Osteoblast (primary cell): ENCODE results near the gene HTATIP2. TPM values are rescaled to one million over a fixed set of nuclear protein-coding genes. Genes with fewer than 3 reads are reported as not detected.

Experiments
- DNase-seq: peaks from one replicate; pipeline ENCODE4 v3.0.0; 2011; ENCODE audit warnings: low spot score, mixed read lengths; ENCODE audit not compliant: insufficient read length; ENCODE audit errors: missing footprints
- H2AFZ ChIP-seq: 2 replicates; pipeline ENCODE4 v1.6.0; 2011; ENCODE audit warnings: mild to moderate bottlenecking, low read length
- H3K27ac ChIP-seq: 2 replicates; pipeline ENCODE4 v1.5.1; 2011; ENCODE audit warnings: mild to moderate bottlenecking, low read depth, low read length, moderate library complexity
- H3K27me3 ChIP-seq: 2 replicates; pipeline ENCODE4 v1.6.0; 2012; ENCODE audit warnings: mild to moderate bottlenecking, control low read depth, inconsistent platforms, low read length, moderate library complexity; ENCODE audit not compliant: insufficient read depth
- H3K36me3 ChIP-seq: 2 replicates; pipeline ENCODE4 v1.5.1; 2011; ENCODE audit warnings: mild to moderate bottlenecking, low read length, control low read depth, moderate library complexity; ENCODE audit not compliant: insufficient read depth
- H3K4me1 ChIP-seq: 2 replicates; pipeline ENCODE4 v1.5.1; 2011; ENCODE audit warnings: mild to moderate bottlenecking, low read length, control low read depth, moderate library complexity; ENCODE audit not compliant: insufficient read depth
- H3K4me2 ChIP-seq: 2 replicates; pipeline ENCODE4 v1.6.0; 2011; ENCODE audit warnings: mild to moderate bottlenecking, low read length; ENCODE audit not compliant: insufficient read depth
- H3K4me3 ChIP-seq: fragments of 200-600 bp; sonication (generic); 3 replicates; pipeline ENCODE4 v1.5.1; 2012; ENCODE audit warnings: mild to moderate bottlenecking, low read length, inconsistent platforms; ENCODE audit not compliant: insufficient read depth
- H3K79me2 ChIP-seq: 2 replicates; pipeline ENCODE4 v1.6.0; 2012; ENCODE audit warnings: mild to moderate bottlenecking, low read length, control low read depth, inconsistent platforms; ENCODE audit not compliant: insufficient read depth
- H3K9me3 ChIP-seq: 2 replicates; pipeline ENCODE4 v1.5.1; 2011; ENCODE audit warnings: low read depth, low read length, control low read depth
- H4K20me1 ChIP-seq: 2 replicates; pipeline ENCODE4 v1.6.0; 2012; ENCODE audit warnings: mild to moderate bottlenecking, low read length, control low read depth; ENCODE audit not compliant: insufficient read depth
- total RNA-seq: library from RNA; depleted of rRNA; stranded (reverse); fragments of >200 nt; gene quantifications from 2 replicates; pipeline ENCODE4 v1.2.3, GENCODE V29; 2012
- TF ChIP-seq, protein P1 (sequence below): IDR thresholded peaks from 2 replicates; pipeline ENCODE4 v1.5.1; 2011; ENCODE audit warnings: mild to moderate bottlenecking, low read depth, low read length, moderate library complexity; ENCODE audit errors: extremely low read depth

Gene HTATIP2
- total RNA-seq, 1 donor, result 46.3 TPM

GRCh38 chr11:20415432-20415831, 51.9 kb downstream of the HTATIP2 start:
- Histone ChIP-seq H3K4me1 (no peaks in the 10 kb centered on the region), H3K27ac (no peak overlapping the region), H3K36me3 (peaks cover 3% of the 10 kb centered on the region), H3K27me3 (no peaks in the 10 kb centered on the region), H3K9me3 (no peaks in the 10 kb centered on the region), H2AFZ (no peak overlapping the region), H3K4me2 (no peak overlapping the region), H4K20me1 (no peaks in the 10 kb centered on the region), H3K79me2 (no peaks in the 10 kb centered on the region), H3K4me3 (no peak overlapping the region)
- DNase-seq, result no peak
- TF ChIP-seq, protein P1, sequence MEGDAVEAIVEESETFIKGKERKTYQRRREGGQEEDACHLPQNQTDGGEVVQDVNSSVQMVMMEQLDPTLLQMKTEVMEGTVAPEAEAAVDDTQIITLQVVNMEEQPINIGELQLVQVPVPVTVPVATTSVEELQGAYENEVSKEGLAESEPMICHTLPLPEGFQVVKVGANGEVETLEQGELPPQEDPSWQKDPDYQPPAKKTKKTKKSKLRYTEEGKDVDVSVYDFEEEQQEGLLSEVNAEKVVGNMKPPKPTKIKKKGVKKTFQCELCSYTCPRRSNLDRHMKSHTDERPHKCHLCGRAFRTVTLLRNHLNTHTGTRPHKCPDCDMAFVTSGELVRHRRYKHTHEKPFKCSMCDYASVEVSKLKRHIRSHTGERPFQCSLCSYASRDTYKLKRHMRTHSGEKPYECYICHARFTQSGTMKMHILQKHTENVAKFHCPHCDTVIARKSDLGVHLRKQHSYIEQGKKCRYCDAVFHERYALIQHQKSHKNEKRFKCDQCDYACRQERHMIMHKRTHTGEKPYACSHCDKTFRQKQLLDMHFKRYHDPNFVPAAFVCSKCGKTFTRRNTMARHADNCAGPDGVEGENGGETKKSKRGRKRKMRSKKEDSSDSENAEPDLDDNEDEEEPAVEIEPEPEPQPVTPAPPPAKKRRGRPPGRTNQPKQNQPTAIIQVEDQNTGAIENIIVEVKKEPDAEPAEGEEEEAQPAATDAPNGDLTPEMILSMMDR, result no peak

- Histone ChIP-seq H3K4me3 (no peak overlapping the region), H4K20me1 (no peaks in the 10 kb centered on the region), H3K36me3 (peaks cover 6% of the 10 kb centered on the region), H3K27me3 (no peaks in the 10 kb centered on the region), H3K27ac (no peak overlapping the region), H2AFZ (no peak overlapping the region), H3K4me2 (no peak overlapping the region), H3K9me3 (no peaks in the 10 kb centered on the region), H3K79me2 (no peaks in the 10 kb centered on the region), H3K4me1 (no peaks in the 10 kb centered on the region)
- TF ChIP-seq, protein P1, result no peak
- DNase-seq, result no peak
These were observed 54.3 kb downstream of the HTATIP2 start for GRCh38 chr11:20417771-20418170.

DNA sequence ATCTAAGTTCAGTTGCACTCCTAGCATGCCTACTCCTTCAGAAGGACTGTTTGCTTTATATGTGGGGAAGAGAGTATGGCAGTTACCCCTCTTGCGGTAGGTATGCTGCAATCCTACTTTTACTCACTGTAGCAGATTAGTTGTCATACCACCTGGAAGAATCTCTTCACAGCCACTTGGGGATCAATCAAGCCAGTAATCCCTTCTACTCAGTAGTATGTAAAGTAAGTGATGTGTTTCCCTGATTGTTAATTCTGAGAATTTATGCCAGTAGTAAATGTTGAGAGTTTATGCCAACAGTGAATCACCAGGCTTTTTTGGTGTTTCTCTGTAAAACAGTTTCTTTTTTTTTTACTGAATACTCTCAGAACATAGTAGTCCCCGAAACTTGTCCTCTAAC, 58.4 kb downstream of the HTATIP2 start:
- H3K36me3 ChIP-seq, result peaks cover 6% of the 10 kb centered on the region
- H3K27me3 ChIP-seq, result no peaks in the 10 kb centered on the region
- H3K4me2 ChIP-seq, result no peak overlapping the region
- no peak overlapping the region for H3K4me3 ChIP-seq
- TF ChIP-seq, protein P1, result no peak
- DNase-seq, result no peak
- H3K79me2 ChIP-seq, result no peaks in the 10 kb centered on the region
- H2AFZ ChIP-seq, result no peak overlapping the region
- H3K27ac ChIP-seq, result no peak overlapping the region
- no peaks in the 10 kb centered on the region for H4K20me1 ChIP-seq
- no peaks in the 10 kb centered on the region for H3K4me1 ChIP-seq
- no peaks in the 10 kb centered on the region for H3K9me3 ChIP-seq

DNA sequence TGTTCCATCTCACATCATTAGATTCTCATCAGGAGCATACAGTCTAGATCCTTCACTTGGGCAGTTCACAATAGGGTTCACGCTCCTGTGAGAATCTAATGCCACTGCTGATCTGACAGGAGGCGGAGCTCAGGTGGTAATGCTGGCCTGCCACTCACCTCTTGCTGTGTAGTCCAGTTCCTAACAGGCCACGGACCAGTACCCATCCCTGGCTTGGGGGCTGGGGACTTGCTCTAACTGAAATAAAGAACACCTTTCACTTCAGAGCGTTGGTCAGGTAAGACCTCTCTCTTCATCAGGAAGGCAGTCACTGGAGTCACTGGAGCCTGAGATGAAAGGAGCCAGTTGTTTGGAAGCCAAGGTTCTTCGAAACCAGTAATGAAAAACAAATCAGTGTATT, 65.7 kb downstream of the HTATIP2 start:
- Histone ChIP-seq H3K4me3 (no peak overlapping the region), H3K9me3 (no peaks in the 10 kb centered on the region), H4K20me1 (no peaks in the 10 kb centered on the region), H3K27ac (no peak overlapping the region), H3K4me1 (no peaks in the 10 kb centered on the region), H3K36me3 (no peaks in the 10 kb centered on the region), H2AFZ (no peak overlapping the region), H3K27me3 (no peaks in the 10 kb centered on the region), H3K4me2 (no peak overlapping the region), H3K79me2 (no peaks in the 10 kb centered on the region)
- TF ChIP-seq, protein P1, result no peak
- no peak for DNase-seq

Other genes with a start within 250 kb of the HTATIP2 start
- gene DBX1, start 203.2 kb upstream of the HTATIP2 start, total RNA-seq, result not detected in 2 replicates
- gene PRMT3, start 24.0 kb downstream of the HTATIP2 start, total RNA-seq, result 20.3 and 20.6 TPM in 2 replicates
- gene SLC6A5, start 235.9 kb downstream of the HTATIP2 start, total RNA-seq, result not detected in 2 replicates